Caki2 (cell line): ENCODE results near the gene TMEM191B. TPM values are rescaled to one million over a fixed set of nuclear protein-coding genes. Genes with fewer than 3 reads are reported as not detected.
"Not testable (repeated sequence)": the region's sequence is repeated elsewhere in the genome, so short reads cannot be mapped to it uniquely, and the experiment has no call there.

Experiments used
- DNase-seq: peaks from one replicate; pipeline ENCODE4 v3.0.0-alpha.2; 2015; ENCODE audit warnings: low read depth
- in situ Hi-C: cut with HindIII; loops from 2 replicates; pipeline ENCODE4 v1.10.0; 2016; ENCODE audit warnings: low sequenced_read_pairs, low pct_unique_long_range_greater_than_20kb, mixed read lengths
- total RNA-seq: library from RNA; depleted of rRNA; stranded (reverse); fragments of >200 nt; shearing (Covaris generic); gene quantifications from 2 replicates; pipeline ENCODE4 v1.2.3, GENCODE V29; 2014; ENCODE audit warnings: low replicate concordance; rRNA removed

Gene TMEM191B
- total RNA-seq, 1 experiment from 2014 or later, result not detected

DNA sequence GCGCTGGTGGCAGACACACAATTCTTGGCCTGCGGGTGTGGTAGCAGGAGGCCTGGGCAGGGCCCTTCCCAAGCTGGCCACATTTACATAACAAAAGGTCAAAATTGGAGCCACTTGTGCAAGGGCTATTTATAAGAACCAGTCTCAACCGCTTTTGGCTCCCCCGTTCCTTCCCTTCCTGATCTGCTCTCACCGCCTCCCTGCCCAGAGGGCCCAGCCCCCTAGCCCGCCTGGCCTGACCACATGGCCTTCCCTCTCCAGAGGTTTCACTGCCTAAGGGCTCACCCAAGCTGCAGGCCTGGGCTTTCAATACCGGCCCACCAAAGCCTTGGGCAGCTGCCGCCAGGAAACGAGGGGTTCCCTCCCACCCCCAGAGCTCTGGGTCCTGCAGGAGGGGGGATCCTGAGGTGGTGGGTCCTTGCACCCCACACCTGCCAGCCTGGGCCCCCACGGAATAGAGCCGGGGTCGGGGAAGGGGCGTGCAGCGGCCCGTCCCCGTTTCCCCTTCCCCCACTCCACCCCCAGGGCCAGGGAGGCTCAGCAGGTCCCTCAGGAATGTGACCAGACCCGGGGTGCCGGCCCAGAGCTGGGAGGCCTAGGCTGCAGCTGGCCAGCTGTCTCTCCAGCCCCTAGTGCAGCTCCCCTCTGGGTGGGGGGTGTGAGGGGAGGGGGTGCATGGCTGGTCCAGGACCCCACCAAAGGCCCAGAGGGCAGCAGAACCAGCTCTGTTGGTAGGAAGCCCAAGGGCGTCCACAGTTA, 25.4 kb downstream of the TMEM191B start:
- in situ Hi-C loops, DNase-seq: not testable (repeated sequence)

DNA sequence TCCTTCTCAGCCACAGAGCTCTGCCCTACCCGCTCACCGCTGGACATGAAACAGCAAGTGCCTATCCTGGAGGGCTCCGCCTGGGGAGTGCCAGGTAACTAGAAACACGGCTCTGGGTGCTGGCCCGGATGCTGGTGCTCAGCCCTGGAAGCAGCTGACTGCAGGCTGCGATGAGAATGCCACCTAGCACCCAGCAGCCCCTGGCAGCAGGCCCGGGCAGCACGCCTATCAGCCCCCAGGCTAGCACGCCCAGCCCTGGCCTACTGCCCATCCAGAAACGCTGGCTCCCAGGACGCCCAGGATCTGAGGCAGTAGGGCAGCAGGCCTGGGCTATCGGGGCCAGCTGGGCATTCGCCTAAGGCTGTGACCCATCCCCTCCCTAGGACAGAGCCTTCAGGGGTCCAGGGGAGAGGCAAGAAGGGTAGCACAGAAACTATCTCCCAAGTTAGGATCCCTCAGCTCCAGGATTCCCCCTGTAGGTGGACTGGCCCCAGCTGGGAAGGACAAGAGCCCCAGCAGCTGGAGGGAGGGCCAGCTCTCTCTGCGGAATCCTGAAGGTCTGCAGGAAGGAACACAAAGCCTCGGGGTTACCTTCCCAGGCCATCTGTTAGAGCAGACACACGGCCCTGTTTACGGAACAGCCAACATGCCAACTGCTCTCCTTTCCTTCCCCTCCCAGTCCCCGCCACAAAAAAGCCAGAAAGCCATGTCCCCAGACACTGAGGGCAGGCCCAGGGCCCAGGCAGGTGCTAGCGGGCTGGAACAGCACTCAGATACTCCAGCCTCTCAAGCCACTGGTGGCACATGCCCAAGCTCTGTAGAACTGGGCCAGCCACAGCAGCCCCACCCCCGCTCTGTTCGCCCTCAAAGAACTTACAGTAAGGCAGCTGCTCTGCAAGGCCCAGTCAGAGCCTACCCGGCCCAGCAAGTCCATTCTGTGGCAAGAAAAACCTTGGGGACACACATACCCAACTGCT, 27.0 kb downstream of the TMEM191B start:
- in situ Hi-C loops, DNase-seq: not testable (repeated sequence)

DNA sequence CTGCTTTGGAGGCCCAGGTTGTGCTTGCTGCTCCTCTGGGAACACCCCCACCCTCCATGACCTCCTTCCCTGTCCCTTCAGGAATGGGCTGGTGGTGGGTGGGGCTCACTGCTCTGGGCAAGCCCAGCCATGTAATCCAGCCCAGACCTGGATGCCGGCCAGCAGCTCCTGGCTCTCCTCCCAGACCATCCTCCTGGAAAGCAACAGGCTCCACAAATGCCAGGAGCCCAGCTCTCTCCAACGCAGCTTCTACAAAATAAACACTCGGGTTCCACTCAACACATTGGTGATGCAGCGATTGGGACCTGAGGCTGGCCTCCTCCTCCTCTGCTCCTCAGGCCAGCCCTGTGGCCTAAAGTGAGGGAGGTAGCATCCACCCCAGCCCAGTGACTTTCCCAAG, 30.9 kb downstream of the TMEM191B start:
- in situ Hi-C loops, DNase-seq: not testable (repeated sequence)

DNA sequence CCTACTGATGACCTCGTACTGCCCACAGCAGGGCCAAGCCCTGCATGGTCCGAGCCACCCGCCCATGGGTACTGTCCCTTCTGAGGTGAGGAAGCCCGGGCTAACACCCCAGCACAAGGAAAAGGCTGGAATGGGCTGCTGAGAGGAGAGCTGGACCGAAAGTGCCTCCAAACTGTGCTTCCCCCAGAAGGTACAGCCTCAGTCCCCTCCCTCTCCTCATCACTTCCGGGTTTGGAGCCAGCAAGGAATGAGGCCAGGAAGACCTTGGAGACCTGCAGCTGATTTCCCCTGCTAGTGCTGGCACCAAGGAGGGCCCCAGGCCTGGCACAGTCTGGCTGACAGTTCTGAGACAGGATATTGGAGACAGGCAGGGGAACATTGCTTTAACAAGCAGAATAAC, 31.3 kb downstream of the TMEM191B start:
- DNase-seq, in situ Hi-C loops: not testable (repeated sequence)

DNA sequence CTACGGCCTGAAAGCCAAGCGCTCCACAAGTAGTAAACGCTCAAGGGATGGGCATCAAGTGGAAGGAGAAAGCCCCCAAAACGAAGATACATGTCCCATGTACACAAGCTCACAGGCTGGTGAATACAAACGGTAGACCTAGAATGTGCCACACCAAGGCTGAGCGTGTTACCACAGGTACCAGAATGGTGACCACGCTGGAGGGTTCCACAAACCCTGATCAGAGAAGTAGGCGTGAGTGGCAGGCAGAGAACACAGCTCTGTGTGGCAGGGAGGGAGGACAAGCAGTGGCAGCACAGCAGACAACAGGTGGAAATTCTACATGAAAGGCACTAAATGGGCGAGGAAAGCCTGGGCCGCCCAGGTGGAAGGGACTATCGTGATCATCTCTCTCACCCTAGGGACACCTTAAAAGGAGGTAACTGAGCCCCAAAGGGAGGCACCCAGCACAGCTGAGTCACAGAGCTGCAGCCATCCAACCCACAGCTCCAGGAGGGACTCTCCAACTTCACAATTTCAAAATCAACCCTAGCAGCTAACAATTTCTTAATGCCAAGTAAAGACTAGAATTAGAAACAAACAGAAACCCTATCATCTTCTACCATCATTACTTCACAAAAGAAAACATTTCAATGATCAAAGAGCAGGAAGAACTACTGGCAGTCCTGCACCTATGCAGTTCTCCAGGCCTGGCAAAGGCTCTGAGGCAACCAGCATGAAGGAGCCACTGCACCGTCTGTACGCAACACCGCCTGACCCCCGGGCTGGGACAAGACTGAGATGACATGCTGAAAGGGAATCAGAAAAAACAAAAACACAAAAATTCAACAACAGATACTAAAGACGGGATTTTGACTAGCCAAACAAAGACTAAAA, 32.7 kb downstream of the TMEM191B start:
- DNase-seq, in situ Hi-C loops: not testable (repeated sequence)

DNA sequence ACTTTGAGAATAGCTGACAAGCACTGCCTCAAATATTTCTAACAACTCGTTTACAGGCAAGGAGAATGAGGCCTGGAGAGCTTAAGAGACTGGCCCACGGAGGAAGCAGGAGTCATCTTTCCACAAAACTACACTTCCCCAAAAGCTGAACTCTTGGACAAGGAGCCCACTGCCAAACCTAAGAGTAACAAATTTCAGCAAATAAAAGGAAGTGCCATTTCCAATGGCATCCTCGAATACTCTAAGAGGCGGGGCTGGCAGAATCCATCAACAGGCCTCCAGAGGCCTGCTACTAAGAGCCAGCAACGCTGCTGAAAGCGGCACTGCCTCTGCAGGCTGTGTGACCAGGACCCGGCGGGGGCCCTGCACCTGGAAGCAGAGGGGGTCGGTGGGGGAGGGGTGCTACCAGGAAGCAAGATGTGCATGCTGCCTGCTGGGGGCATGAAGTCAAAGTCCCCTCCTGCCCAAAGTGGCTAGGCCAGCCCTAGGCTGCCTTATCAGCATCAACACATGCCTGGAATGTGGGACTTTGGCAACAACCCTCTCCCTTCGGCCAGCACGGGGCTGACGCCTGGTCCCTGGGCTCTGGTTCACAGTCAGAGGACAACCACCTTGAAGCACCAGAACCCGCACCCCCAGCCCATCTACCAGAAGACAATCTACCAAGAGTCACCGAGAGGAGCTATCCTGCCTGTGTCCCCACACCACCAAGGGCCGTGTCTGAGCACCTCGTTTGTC, 43.1 kb downstream of the TMEM191B start:
- in situ Hi-C loops, result not testable (repeated sequence)

DNA sequence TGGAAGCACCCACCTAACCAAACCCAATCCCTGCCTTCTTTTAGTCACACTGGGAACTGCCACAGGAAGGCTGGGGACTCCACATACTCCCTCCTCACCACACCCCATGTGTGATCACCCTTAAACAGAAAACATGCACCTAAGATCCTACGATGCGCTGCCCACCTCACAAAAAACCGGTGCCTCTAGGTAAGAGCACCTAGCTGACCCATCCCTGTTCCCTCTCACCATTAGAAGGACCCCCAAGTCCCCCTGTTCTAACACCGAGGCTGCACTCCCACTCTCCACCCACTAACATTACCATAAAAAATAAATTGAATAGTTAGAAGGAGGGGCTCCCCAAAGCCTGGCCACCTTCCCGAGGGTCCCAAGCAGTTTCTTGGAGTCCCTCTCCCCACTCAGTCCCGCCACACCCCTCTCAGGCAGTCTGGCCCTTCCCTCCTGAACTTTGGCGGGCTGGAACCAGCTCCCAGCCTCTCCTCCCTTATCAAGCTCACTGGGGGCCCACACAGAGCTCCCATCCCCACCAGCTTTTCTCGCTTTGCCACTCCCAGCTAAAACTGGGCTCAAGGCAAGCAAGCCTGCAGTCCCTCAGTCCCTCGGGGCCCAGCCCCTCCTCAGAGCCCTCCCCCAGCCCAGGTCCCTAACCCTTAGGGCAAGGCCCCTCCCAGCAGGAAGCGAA, 46.0 kb downstream of the TMEM191B start:
- in situ Hi-C loops, DNase-seq: not testable (repeated sequence)

More for the DNA sequence above, 43.1 kb downstream of the TMEM191B start:
- not testable (repeated sequence) for DNase-seq

DNA sequence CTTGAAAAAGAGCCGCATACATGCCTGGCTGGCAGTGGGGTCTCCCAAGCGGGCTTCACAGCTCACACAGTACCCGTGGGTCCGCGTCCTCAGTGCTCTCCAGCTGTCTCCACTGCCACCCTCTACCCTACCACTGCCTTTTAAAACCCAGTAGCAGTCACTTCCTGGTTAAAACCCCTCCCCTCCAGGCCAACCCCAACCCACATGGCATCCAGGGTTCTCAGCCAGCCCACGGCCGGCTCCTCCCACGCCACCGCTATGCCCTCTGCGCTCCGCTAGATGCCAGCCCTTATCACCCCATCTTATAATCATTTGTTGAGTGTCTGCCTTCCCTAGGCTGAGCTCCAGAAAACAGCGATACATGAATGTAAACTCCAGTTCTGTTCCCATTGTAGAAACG, 47.0 kb downstream of the TMEM191B start:
- in situ Hi-C loops, DNase-seq: not testable (repeated sequence)

DNA sequence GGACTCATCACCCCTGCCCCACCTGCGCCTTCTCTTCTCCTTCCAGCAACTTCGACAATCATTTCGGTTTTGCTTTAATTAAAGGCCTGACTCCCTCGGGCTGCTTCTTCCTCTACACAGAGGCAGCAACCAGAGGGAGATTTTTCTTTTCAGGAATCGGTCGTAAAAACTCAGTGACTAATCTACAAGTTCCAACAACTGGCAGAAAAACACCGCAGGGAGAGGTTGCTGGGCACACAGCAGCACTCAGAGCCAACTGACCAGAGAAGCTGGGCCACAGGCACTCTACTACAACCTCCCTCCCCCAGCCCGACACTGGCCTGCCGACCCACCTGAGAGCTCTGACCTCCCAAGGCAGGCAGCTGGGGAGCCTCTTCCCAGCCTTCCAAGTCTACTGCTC, 48.1 kb downstream of the TMEM191B start:
- DNase-seq, in situ Hi-C loops: not testable (repeated sequence)

DNA sequence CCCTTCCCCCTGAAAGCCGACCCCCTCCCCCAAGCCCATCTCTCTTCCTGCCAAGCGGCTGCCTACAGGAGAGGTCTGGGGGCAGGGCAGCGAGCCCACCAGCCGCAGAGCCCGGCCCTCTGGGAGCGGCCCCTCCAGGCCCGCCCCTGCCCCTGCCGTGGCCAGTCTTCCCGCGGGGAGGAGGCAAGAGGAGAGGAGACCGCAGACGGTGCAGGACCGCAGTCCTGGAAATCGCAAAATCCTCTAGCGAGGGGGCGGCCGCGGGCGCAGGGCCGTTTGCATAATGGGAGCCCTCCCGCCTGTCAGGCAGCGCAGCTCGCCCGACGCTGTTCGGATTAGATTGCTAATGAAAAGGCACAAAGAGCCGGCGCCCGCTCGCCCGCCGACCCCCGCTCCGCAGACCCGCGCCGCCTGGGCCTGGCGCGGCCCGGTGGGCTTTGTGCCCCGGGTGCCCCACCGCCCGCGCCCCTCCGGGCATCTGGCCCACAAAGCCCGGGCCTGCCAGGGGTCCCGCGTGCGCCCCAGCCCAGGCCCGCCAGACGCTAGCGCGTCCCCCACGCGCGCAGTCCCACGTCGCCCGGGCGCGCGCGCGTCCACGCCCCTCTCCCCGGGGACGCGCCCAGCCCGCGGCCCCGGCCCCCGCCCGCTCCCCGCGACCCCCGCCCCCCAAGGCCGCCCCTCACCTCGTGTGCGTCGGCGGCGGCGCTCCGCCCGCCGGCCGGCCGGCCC, 49.7 kb downstream of the TMEM191B start:
- in situ Hi-C loops, result not testable (repeated sequence)

DNA sequence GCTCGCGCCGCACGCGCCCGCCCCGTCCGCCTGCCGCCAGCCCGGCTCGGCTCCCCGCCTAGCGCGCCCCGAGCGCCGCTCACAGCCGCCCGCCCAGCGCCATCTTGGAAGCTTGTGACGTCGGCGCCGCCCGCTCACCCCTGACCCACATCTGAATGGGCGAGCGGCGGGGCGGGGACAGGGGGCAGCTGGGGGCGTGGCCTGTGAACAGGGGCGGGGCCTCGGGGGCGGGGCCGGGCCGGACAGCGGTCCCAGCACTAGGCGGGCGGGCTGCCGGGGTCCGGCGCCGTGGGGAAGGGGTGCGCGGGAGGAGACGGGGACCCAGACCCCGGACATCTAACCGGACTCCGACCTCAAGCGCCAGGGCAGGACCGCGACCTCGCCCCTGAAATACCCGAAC, 50.2 kb downstream of the TMEM191B start:
- in situ Hi-C loops, DNase-seq: not testable (repeated sequence)

More for the DNA sequence above, 49.7 kb downstream of the TMEM191B start:
- not testable (repeated sequence) for DNase-seq

Other genes starting within 250 kb of the TMEM191B start
- gene GGTLC3, start 9.6 kb upstream of the TMEM191B start, total RNA-seq, result not detected in 2 replicates
- gene RIMBP3, start 84.1 kb downstream of the TMEM191B start, total RNA-seq, result 3.7 and 7.8 TPM in 2 replicates